Immature natural killer cell (primary cell): Measurements from ENCODE around the gene TSPAN18. TPM values are rescaled to one million over a fixed set of nuclear protein-coding genes. Genes with fewer than 3 reads are reported as not detected.

Experiments
- DNase-seq, 3 donors: peaks; one replicate each; pipeline ENCODE4 v3.0.0; 2022; ENCODE audit warnings: mixed read lengths in 1 of 3
- H3K27ac Mint-ChIP-seq, 6 donors: one replicate each; pipeline ENCODE4 v1.8.0; 2020; ENCODE audit warnings: mixed read lengths in 6 of 6, mild to moderate bottlenecking in 5 of 6, inconsistent platforms in 4 of 6, moderate library complexity in 3 of 6
- H3K27me3 Mint-ChIP-seq, 3 donors: one replicate each; pipeline ENCODE4 v1.8.0; 2020 to 2021; ENCODE audit warnings: low read depth in 3 of 3, mild to moderate bottlenecking in 3 of 3, mixed read lengths in 3 of 3, moderate library complexity in 3 of 3, inconsistent platforms in 1 of 3
- H3K36me3 Mint-ChIP-seq, 3 donors: one replicate each; pipeline ENCODE4 v1.8.0; 2020; ENCODE audit warnings: mixed read lengths in 3 of 3, inconsistent platforms in 2 of 3, mild to moderate bottlenecking in 2 of 3
- H3K4me1 Mint-ChIP-seq, 2 donors: one replicate each; pipeline ENCODE4 v1.8.0; 2020; ENCODE audit warnings: inconsistent platforms in 2 of 2, mild to moderate bottlenecking in 2 of 2, mixed read lengths in 2 of 2, moderate library complexity in 1 of 2
- H3K4me3 Mint-ChIP-seq, 5 donors: one replicate each; pipeline ENCODE4 v1.8.0; 2020; ENCODE audit warnings: mild to moderate bottlenecking in 5 of 5, mixed read lengths in 5 of 5, inconsistent platforms in 3 of 5, moderate library complexity in 3 of 5
- H3K9me3 Mint-ChIP-seq, 6 donors: one replicate each; pipeline ENCODE4 v1.8.0; 2020; ENCODE audit warnings: mild to moderate bottlenecking in 6 of 6, mixed read lengths in 6 of 6, inconsistent platforms in 4 of 6, moderate library complexity in 3 of 6
- polyA plus RNA-seq, 3 donors: library from polyadenylated mRNA; unstranded; fragments of 300-500 nt; fragmentation: Illumina TruSeq; gene quantifications; one replicate each; pipeline ENCODE4 v1.2.3, GENCODE V29; 2021

The TSPAN18 gene
- polyA plus RNA-seq, 3 donors from 2014 or later, result 0.84 to 0.93 (median 0.86) TPM

DNA sequence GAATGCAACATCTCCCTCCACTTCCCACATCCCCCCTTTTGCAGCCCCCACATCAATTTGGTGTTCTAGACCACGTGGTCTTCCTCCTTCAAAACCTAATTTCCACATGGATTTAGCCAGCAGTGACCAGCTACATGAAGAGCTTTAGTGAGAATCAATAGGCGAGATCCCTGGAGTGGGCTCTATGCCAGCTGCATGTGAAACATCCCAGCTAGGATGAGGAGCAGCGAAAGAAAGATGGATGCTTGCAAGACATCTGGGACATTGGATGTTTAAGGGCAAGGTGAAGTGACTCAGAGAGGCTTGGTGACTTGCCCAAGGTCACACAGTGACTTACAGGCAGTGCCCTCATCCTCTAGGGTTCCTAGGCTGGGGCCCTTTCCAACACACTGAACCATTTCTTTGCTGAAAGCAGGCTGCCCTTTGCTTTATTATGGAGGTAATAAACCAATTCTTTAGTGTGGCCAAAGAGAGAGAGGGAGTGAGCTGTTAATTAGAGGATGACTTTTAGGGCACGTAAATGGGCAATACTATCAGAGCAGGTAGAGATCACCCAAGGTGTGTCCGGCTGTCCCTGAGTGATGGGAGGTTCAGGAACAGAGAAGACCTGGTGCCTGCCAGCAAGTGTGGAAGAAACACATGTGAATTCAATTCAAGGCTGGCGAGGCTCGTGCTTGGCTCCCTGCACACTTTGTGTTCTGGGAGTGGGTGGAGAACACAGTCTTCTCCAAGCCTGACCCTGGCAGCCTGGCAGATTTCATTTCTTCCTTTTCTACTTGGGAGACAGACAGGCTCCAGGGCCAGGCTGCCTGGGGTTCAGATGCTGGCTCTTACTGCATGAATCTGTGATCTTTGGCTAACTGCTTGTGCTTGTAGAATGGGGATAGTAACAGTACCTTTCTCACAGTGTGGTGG is 24.0 kb downstream of the TSPAN18 start:
- Mint-ChIP-seq H3K4me3 (no peak overlapping the region), H3K36me3 (no peaks in the 10 kb centered on the region), H3K4me1 (no peaks in the 10 kb centered on the region), H3K9me3 (peaks cover 0 to 1% (median 0%) of the 10 kb centered on the region in 6 donors), H3K27ac (peak overlapping the region in 1 of 6 donors; percentile 44), H3K27me3 (peaks cover 0 to 7% (median 2%) of the 10 kb centered on the region in 3 donors)
- DNase-seq, result no peak

DNA sequence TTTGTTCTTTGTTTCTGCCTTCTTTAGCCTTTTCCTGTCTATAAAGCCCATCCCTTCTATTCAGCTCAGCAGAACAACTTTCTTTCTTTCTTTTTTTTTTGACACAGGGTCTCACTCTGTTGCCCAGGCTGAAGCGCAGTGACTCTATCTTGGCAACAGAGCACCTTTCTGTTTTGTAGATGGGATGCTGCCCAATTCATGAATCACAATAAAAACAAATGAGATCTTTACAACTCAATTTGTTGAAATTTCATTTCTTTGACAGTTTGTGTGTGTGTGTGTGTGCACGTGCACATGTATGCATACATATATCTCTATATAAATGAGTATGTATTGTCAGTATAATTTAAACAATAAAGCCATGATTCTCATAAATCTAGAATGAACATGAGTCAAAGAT is 25.5 kb downstream of the TSPAN18 start:
- H3K4me1 Mint-ChIP-seq, result no peaks in the 10 kb centered on the region
- H3K4me3 Mint-ChIP-seq, result no peak overlapping the region
- H3K36me3 Mint-ChIP-seq, result no peaks in the 10 kb centered on the region
- peaks cover 0 to 5% (median 2%) of the 10 kb centered on the region in 3 donors for H3K27me3 Mint-ChIP-seq
- H3K27ac Mint-ChIP-seq, result no peak overlapping the region
- H3K9me3 Mint-ChIP-seq, result peaks cover 0 to 1% (median 0%) of the 10 kb centered on the region in 6 donors
- no peak for DNase-seq

DNA sequence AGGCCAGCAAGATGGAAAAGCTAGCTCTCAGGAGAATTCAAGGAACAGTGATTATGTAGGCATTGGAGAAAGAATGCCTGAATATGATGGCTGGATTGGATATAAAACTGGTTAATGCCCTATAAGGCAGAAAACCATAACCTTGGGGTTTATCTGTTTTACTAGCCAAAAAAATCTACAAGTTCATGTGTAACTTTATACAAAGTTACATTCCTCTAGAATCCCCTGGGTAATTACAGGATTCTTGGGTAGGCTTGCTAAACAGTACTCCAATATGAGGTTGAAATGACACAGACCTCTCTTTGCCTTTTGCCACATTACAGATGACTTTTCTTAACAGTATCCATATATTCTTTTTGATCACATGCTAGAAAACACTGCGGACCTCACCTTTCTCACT is 26.0 kb downstream of the TSPAN18 start:
- Mint-ChIP-seq H3K9me3 (peaks cover 0 to 3% (median 0%) of the 10 kb centered on the region in 6 donors), H3K27me3 (peaks cover 2 to 5% (median 2%) of the 10 kb centered on the region in 3 donors), H3K36me3 (no peaks in the 10 kb centered on the region), H3K4me3 (no peak overlapping the region), H3K27ac (no peak overlapping the region), H3K4me1 (no peaks in the 10 kb centered on the region)
- DNase-seq, result no peak

- Mint-ChIP-seq H3K4me3 (no peak overlapping the region), H3K27ac (no peak overlapping the region), H3K27me3 (peaks cover 2 to 10% (median 5%) of the 10 kb centered on the region in 3 donors), H3K9me3 (peaks cover 0 to 15% (median 10%) of the 10 kb centered on the region in 6 donors), H3K36me3 (peaks cover 0 to 3% (median 0%) of the 10 kb centered on the region in 3 donors), H3K4me1 (no peaks in the 10 kb centered on the region)
- DNase-seq, result no peak
These were observed 27.3 kb downstream of the TSPAN18 start for GRCh38 chr11:44753961-44754645.

- Mint-ChIP-seq H3K27ac (no peak overlapping the region), H3K4me1 (no peaks in the 10 kb centered on the region), H3K36me3 (peaks cover 0 to 5% (median 3%) of the 10 kb centered on the region in 3 donors), H3K4me3 (no peak overlapping the region), H3K9me3 (peaks cover 3 to 19% (median 11%) of the 10 kb centered on the region in 6 donors), H3K27me3 (peaks cover 2 to 12% (median 5%) of the 10 kb centered on the region in 3 donors)
- DNase-seq, result no peak
These were observed 28.3 kb downstream of the TSPAN18 start for GRCh38 chr11:44754876-44755555.

- no peak overlapping the region for H3K27ac Mint-ChIP-seq
- no peak for DNase-seq
- peaks cover 0 to 5% (median 3%) of the 10 kb centered on the region in 3 donors for H3K36me3 Mint-ChIP-seq
- no peaks in the 10 kb centered on the region for H3K4me1 Mint-ChIP-seq
- no peak overlapping the region for H3K4me3 Mint-ChIP-seq
- peaks cover 3 to 19% (median 11%) of the 10 kb centered on the region in 6 donors for H3K9me3 Mint-ChIP-seq
- peaks cover 2 to 12% (median 5%) of the 10 kb centered on the region in 3 donors for H3K27me3 Mint-ChIP-seq
These were observed 29.1 kb downstream of the TSPAN18 start for GRCh38 chr11:44755556-44756523.

DNA sequence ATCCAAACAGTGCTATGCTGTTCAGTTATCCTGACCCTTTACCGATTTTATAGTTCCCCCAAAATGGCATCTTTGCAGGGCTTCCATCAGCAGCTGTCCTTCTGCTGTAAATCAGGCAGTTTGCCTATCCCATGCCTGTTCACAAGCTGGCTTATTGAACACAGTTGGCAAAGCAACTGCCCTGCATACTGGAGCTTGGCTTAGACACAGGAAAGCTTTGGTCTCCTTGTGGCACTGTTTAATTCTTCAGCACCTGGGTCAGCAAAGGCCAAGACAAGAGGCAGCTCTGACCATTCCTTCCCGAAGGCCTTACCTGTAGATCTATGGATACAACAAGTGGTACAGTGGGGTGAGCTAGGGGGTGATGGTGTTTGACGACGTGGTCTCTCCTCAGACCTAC is 32.2 kb downstream of the TSPAN18 start:
- peaks cover 3 to 19% (median 11%) of the 10 kb centered on the region in 6 donors for H3K9me3 Mint-ChIP-seq

DNA sequence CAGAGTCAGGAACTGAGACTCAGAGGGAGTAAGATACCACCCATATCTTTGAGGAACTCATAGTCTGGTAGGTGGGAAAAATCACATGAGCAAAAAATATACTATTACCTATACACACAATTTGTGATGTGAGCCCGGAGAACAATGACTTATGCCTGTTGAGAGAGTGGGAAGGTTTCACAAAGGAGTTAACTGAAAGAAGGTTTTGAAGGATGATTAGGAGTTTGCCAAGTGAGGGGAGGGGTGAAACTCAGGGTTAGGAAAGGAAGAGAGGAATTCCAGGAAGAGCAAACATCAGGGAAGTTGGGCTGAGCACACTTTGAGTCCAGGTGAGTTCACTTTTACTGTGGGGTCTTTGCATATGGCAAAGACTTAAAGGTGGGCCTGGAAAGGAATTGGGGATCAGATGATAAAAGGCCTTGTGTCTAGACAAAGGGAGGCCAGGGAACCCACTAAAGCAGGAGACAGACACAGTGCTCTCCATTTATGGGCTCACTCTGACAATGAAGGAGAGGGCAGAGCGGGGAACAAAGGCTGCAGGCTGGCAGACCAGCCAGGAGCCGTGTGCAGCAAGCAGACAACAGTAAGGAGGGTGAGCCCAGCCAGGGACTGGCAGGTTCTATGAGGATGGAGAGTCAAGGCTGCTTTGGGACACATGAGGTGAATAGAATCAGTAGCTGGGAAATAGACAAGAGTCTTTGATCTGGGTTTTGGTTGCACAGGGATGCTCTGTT is 33.1 kb downstream of the TSPAN18 start:
- no peak for DNase-seq
- peaks cover 2 to 9% (median 5%) of the 10 kb centered on the region in 3 donors for H3K27me3 Mint-ChIP-seq
- peaks cover 3 to 19% (median 11%) of the 10 kb centered on the region in 6 donors for H3K9me3 Mint-ChIP-seq
- H3K27ac Mint-ChIP-seq, result no peak overlapping the region
- H3K4me3 Mint-ChIP-seq, result no peak overlapping the region
- peaks cover 0 to 7% of the 10 kb centered on the region in 2 donors for H3K4me1 Mint-ChIP-seq
- peaks cover 0 to 5% (median 3%) of the 10 kb centered on the region in 3 donors for H3K36me3 Mint-ChIP-seq

More for the DNA sequence above, 32.2 kb downstream of the TSPAN18 start:
- no peak overlapping the region for H3K4me3 Mint-ChIP-seq
- H3K27ac Mint-ChIP-seq, result no peak overlapping the region
- peaks cover 2 to 9% (median 5%) of the 10 kb centered on the region in 3 donors for H3K27me3 Mint-ChIP-seq
- H3K36me3 Mint-ChIP-seq, result peaks cover 0 to 5% (median 3%) of the 10 kb centered on the region in 3 donors
- DNase-seq, result no peak
- peaks cover 0 to 7% of the 10 kb centered on the region in 2 donors for H3K4me1 Mint-ChIP-seq

DNA sequence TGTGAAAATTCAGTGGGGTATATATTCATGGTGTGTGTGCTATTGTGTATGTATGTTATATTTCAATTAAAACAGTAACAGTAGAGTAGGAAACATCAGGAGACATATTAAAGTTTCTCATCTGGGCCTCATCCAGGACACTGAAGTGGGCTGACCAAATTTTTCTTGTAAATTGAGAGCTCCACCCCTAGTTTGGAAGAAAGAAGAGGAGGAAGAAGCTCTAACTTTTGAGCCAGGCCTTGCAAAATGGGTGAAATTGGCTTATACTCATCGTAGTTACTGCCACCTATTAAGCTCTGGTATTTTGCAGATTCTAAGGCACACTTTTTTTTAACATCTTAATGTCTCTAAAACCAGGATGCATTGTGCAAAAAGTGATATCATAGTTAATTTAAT is 33.7 kb downstream of the TSPAN18 start:
- no peak for DNase-seq
- Mint-ChIP-seq H3K9me3 (peaks cover 3 to 19% (median 11%) of the 10 kb centered on the region in 6 donors), H3K36me3 (peaks cover 0 to 5% (median 3%) of the 10 kb centered on the region in 3 donors), H3K4me3 (no peak overlapping the region), H3K27me3 (peaks cover 2 to 9% (median 5%) of the 10 kb centered on the region in 3 donors), H3K4me1 (peaks cover 0 to 7% of the 10 kb centered on the region in 2 donors), H3K27ac (no peak overlapping the region)

DNA sequence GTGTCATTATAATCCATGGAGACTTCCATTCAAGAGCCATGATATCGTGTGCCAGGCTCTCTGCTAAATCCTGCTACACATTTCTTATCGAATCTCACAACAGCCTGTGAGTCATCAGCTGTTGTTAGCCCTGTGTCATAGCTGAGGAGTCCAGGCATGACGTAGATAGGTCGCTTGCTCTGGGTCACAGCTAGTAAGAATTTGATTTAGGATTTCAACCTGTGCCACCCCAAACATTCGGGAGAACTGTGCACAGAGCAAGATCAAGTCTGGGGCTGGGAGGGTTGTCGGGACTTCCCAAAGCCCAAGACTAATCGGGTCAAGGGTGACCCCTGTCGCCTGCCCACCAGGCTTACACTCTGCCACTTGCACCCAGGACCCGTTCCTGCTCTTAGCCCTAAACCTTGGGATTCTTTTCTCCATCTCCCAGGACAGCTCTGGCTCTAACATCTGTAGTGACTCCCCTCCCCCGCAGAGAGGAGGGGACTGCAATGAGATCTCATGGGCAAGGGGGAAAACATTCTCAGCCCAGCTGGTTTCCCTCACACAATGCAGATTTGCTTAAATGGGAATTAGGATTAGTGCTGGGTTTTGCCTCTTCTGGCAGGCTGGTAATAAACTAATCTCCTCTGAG is 34.3 kb downstream of the TSPAN18 start:
- no peak overlapping the region for H3K4me3 Mint-ChIP-seq
- no peak overlapping the region for H3K27ac Mint-ChIP-seq
- peaks cover 2 to 9% (median 5%) of the 10 kb centered on the region in 3 donors for H3K27me3 Mint-ChIP-seq
- peaks cover 0 to 5% (median 3%) of the 10 kb centered on the region in 3 donors for H3K36me3 Mint-ChIP-seq
- no peak for DNase-seq
- peaks cover 3 to 19% (median 11%) of the 10 kb centered on the region in 6 donors for H3K9me3 Mint-ChIP-seq
- peaks cover 0 to 7% of the 10 kb centered on the region in 2 donors for H3K4me1 Mint-ChIP-seq

- H3K4me1 Mint-ChIP-seq, result peaks cover 0 to 7% of the 10 kb centered on the region in 2 donors
- H3K4me3 Mint-ChIP-seq, result no peak overlapping the region
- peaks cover 2 to 9% (median 5%) of the 10 kb centered on the region in 3 donors for H3K27me3 Mint-ChIP-seq
- DNase-seq, result no peak
- no peak overlapping the region for H3K27ac Mint-ChIP-seq
- peaks cover 0 to 5% (median 3%) of the 10 kb centered on the region in 3 donors for H3K36me3 Mint-ChIP-seq
- peaks cover 3 to 19% (median 11%) of the 10 kb centered on the region in 6 donors for H3K9me3 Mint-ChIP-seq
These were observed 34.8 kb downstream of the TSPAN18 start for GRCh38 chr11:44761551-44761961.
